Transverse colon (tissue), 4 donors: ENCODE measurements around the gene ETV7. TPM values are rescaled to one million over a fixed set of nuclear protein-coding genes. Genes with fewer than 3 reads are reported as not detected.

ENCODE experiments used
- DNase-seq: peaks from one replicate; pipeline ENCODE4 v3.0.0-alpha.2; 2019
- H3K27ac ChIP-seq, 4 donors: fragments of 200-600 bp; sonication (generic); 2 replicates each; pipeline ENCODE4 v1.5.1; 2016 to 2018; ENCODE audit warnings: inconsistent platforms in 4 of 4
- H3K27me3 ChIP-seq: fragments of 200-600 bp; sonication (generic); 2 replicates; pipeline ENCODE4 v1.5.1; 2017; ENCODE audit warnings: inconsistent platforms
- H3K36me3 ChIP-seq, 4 donors: fragments of 200-600 bp; sonication (generic); 2 replicates each; pipeline ENCODE4 v1.5.1; 2017 to 2019; ENCODE audit warnings: inconsistent platforms in 4 of 4
- H3K4me1 ChIP-seq, 4 donors: fragments of 200-600 bp; sonication (generic); 2 replicates each; pipeline ENCODE4 v1.5.1; 2017 to 2020; ENCODE audit warnings: inconsistent platforms in 4 of 4
- H3K4me3 ChIP-seq, 4 donors: fragments of 200-600 bp; sonication (generic); 1 replicate in 1 of 4; 2 replicates in 3 of 4; pipeline versions ENCODE4 v1.5.1 to v1.6.1; 2017 to 2019; ENCODE audit warnings: inconsistent platforms in 4 of 4
- H3K9me3 ChIP-seq, 2 donors: fragments of 200-600 bp; sonication (generic); 2 replicates each; pipeline ENCODE4 v1.5.1; 2017 to 2019; ENCODE audit warnings: inconsistent platforms in 2 of 2
- EP300 ChIP-seq: sonication (generic); formaldehyde crosslinking; IDR thresholded peaks from one replicate; pipeline ENCODE4 v1.6.1; 2017; ENCODE audit warnings: antibody characterized with exemption, low read depth
- POLR2A ChIP-seq: fragments of 450-650 bp; IDR thresholded peaks from one replicate; pipeline ENCODE4 v1.6.1; 2016; ENCODE audit warnings: antibody characterized with exemption, mild to moderate bottlenecking, moderate library complexity
- POLR2AphosphoS5 ChIP-seq, 3 donors: sonication (generic); formaldehyde crosslinking; IDR thresholded peaks; one replicate each; pipeline ENCODE4 v1.6.1; 2016; ENCODE audit warnings: antibody characterized with exemption in 3 of 3
- WGBS, 2 donors: methylation state at CpG; one replicate each; pipeline ENCODE4 v1.1.5; 2018; ENCODE audit warnings: low coverage in 1 of 2; 5-methylcytosine and 5-hydroxymethylcytosine counted together
- in situ Hi-C, 4 donors: fragments of 200-750 bp; cut with MboI; loops; one replicate each; pipeline versions ENCODE4 v1.15.0 to v1.15.1; 2017; ENCODE audit warnings: low sequenced_read_pairs in 3 of 4, low pct_ligation_motif_present in 1 of 4, low pct_unique_long_range_greater_than_20kb in 1 of 4
- intact Hi-C: fragments of 100-400 bp; cut with DNase I; formaldehyde crosslinking; loops from one replicate; pipeline ENCODE4 v1.15.1; 2023; ENCODE audit warnings: low total_unique reads
- total RNA-seq, 4 donors: library from RNA; depleted of rRNA; stranded (reverse); fragments of >200 nt; gene quantifications; one replicate each; pipeline ENCODE4 v1.1.0, GENCODE V29; 2016
- TF ChIP-seq, protein P1 (sequence below), 5 experiments: fragments of 200-600 bp in 3 of 5; fragments of 450-650 bp in 2 of 5; sonication (generic) in 3 of 5; IDR thresholded peaks; 1 replicate in 2 of 5; 2 replicates in 3 of 5; pipeline ENCODE4 v1.5.1; 2016 to 2017; ENCODE audit warnings: antibody characterized with exemption in 5 of 5, inconsistent platforms in 3 of 5, mild to moderate bottlenecking in 2 of 5, moderate library complexity in 1 of 5

The ETV7 gene
- total RNA-seq, 4 donors from 2014 or later: 1.3 to 4.2 (median 3.0) TPM

DNA sequence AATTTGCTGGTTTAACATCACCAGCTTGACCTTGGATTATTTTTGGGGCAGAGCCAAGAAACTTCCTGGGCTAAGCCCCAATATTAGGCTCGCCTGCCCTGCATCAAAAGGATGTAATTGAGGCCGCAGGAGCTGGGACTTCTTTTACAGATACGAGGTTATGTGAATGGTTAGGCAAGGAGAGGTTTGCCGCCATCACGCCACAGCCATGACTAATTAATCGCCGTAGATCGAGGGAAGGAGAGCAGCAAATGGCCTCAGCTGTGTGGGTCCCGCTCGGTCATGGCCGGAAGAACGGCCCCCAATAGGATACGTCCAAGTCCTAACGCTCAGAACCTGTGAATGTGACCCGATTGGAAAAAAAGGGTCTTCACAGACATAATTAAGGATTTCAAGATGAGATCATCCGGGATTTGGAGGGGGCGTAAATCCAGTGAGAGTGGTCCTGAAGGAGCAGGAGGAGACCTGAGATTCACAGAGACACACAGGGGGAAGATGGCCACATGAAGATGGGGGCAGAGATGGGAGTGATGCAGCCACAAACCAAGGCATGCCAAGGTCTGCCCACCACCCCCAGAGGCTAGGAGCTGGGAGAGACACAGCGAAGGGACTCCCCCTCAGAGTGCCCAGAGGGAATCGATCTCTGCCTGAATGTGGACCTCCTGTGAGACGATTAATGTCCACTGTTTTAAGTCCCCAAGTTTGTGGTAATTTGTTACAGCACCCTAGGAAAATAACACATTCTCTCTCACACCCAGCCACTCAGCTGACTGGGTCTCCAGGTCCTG lies 40.8 kb downstream of the ETV7 start:
- Histone ChIP-seq H3K27ac (no peak overlapping the region), H3K4me3 (no peak overlapping the region), H3K4me1 (no peaks in the 10 kb centered on the region), H3K27me3 (no peaks in the 10 kb centered on the region), H3K36me3 (no peaks in the 10 kb centered on the region), H3K9me3 (no peaks in the 10 kb centered on the region)
- in situ Hi-C loops (no loop called here), intact Hi-C loops (loop anchor here (5.0 kb wide), 1 partner anchor 34 kb away; no protein-coding TSS in a partner anchor)
- no peak for DNase-seq
- TF ChIP-seq EP300 (no peak), POLR2AphosphoS5 (IDR thresholded peaks at IDR 0.05) (no peak), POLR2A (no peak)
- TF ChIP-seq, protein P1, sequence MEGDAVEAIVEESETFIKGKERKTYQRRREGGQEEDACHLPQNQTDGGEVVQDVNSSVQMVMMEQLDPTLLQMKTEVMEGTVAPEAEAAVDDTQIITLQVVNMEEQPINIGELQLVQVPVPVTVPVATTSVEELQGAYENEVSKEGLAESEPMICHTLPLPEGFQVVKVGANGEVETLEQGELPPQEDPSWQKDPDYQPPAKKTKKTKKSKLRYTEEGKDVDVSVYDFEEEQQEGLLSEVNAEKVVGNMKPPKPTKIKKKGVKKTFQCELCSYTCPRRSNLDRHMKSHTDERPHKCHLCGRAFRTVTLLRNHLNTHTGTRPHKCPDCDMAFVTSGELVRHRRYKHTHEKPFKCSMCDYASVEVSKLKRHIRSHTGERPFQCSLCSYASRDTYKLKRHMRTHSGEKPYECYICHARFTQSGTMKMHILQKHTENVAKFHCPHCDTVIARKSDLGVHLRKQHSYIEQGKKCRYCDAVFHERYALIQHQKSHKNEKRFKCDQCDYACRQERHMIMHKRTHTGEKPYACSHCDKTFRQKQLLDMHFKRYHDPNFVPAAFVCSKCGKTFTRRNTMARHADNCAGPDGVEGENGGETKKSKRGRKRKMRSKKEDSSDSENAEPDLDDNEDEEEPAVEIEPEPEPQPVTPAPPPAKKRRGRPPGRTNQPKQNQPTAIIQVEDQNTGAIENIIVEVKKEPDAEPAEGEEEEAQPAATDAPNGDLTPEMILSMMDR (IDR thresholded peaks at IDR 0.05): no peak
- 94 to 100% methylated on average over 1 to 20 of the region's 20 CpGs for WGBS, 2 donors

DNA sequence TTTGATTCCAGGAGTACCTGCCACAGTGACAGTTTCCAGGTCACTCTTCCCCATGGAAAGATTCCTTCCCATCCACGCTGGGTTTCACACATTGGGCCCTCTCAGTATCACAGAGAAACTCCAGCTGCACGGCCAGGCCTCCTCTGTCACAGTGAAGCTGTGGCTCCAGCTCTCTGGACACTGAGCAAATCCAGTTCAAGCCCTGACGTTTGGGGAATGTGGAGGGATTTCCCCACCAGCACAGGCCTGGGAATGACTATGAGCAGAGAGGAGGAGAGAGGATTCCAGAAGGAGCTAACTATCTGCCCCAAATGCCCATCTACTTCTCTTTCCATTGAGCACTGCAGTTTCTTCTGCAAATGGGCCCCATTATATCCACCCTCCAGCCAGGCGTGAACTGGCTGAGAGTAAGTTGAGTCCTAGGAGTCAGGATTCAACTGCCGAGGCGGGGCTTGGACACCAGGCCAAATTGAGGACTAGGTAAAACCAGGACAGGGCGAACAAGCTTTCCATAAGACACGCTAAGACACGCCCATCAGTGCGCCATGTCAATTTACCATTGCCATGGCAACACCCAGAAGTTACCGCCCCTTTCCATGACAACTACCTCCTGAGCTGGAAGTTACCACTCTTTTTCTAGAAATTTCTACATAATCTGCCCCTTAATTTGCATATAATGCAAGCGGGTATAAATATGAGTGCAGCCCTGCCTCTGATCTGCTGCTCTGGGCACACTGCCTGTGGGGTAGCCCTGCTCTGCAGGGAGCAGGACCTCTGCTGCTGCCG lies 41.6 kb downstream of the ETV7 start:
- Histone ChIP-seq H3K4me1 (peaks cover under 1 to 5% (median 3%) of the 10 kb centered on the region in 4 donors), H3K27ac (no peak overlapping the region), H3K27me3 (no peaks in the 10 kb centered on the region), H3K9me3 (no peaks in the 10 kb centered on the region), H3K36me3 (no peaks in the 10 kb centered on the region), H3K4me3 (no peak overlapping the region)
- DNase-seq: no peak
- TF ChIP-seq POLR2A (no peak), POLR2AphosphoS5 (IDR thresholded peaks at IDR 0.05) (no peak)
- intact Hi-C loops (loop anchor here (5.0 kb wide), 1 partner anchor 34 kb away; no protein-coding TSS in a partner anchor), in situ Hi-C loops (no loop called here)
- WGBS, 2 donors: 70 to 83% methylated on average over 2 to 13 of the region's 13 CpGs

DNA sequence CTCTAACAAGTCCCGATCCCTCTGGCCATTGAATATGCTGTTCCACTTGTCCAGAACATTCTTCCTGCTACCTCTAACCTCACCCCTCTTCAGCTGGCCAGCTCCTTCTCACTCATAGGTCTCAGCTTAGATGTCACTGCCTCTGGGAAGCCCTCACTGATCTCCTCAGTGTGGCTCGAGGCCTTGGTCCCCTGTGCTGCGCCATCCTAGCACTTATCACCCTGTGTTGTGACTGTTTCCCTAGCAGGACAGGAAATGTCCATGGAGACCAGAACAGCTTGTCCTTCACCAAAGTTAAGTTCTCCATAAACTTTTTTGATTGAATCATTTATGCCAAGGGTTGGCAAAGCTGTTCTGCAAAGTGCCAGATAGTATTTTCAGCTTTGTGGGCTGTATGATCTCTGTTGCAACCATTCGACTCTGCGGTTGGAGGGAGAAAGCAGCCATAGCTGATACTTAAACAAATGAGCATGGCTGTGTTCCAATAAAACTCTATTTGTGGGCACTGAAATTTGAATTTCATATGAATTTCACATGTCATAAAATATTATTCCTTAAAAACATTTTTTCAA lies 44.3 kb downstream of the ETV7 start:
- Histone ChIP-seq H3K4me3 (no peak overlapping the region), H3K36me3 (no peaks in the 10 kb centered on the region), H3K4me1 (peaks cover 7 to 26% (median 18%) of the 10 kb centered on the region in 4 donors), H3K9me3 (no peaks in the 10 kb centered on the region), H3K27ac (no peak overlapping the region), H3K27me3 (no peaks in the 10 kb centered on the region)
- no peak for TF ChIP-seq POLR2AphosphoS5 (IDR thresholded peaks at IDR 0.05)
- TF ChIP-seq, protein P1 (IDR thresholded peaks at IDR 0.05): no peak
- TF ChIP-seq EP300: no peak
- TF ChIP-seq POLR2A: no peak
- intact Hi-C loops (no loop called here), in situ Hi-C loops (no loop called here)
- WGBS, 2 donors: 83 to 87% methylated on average over 3 to 5 of the region's 5 CpGs
- no peak for DNase-seq

DNA sequence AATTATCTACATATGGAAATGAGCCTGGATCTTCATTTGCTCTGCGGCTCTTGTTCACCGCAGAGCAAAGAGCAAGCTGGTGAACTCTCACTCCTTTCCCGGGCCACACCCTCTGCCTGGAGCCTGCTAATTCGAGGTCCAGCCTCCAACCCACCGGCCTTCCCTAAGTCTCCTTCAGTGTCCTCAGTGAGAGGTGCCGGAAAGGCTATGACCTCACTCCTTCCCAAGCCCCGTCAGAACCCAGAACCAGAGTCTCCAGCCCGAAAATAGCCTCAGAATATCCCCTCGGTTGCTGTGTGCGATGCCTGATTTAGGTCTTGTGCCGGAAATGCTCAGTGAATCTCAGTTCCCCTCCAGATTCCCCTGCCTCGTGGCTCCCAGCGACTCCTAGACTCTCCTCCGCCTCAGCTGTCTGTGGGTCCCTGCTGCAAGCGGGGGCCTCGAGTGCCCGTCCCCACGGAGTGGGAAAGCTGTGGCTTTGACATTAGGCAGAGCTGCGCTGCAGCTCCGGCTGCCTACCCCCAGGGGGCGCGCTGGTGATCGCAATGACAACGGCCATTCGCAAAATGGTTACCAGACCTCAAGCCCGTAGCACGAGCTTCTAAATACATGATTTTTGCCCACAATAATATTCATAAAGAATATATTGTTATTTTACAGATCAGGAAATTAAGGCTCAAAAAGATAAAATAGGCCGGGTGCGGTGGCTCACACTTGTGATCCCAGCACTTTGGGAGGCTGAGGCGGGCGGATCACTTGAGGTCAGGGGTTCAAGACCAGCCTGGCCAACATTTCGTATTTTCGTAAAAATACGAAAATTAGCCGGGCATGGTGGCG lies 46.6 kb downstream of the ETV7 start:
- H3K36me3 ChIP-seq: no peaks in the 10 kb centered on the region
- DNase-seq: peak; percentile 86
- WGBS, 2 donors: 24 to 60% methylated on average over 9 to 36 of the region's 36 CpGs
- H3K9me3 ChIP-seq: no peaks in the 10 kb centered on the region
- H3K4me1 ChIP-seq: peaks cover 7 to 40% (median 23%) of the 10 kb centered on the region in 4 donors
- H3K27me3 ChIP-seq: no peaks in the 10 kb centered on the region
- no peak for TF ChIP-seq EP300
- TF ChIP-seq POLR2A: peak; percentile 45
- peak in 2 of 3 donors; percentile 20 to 23 for TF ChIP-seq POLR2AphosphoS5 (IDR thresholded peaks at IDR 0.05)
- TF ChIP-seq, protein P1 (IDR thresholded peaks at IDR 0.05): peak; percentile 98 to 99 (median 98)
- peak overlapping the region in 3 of 4 donors; percentile 10 to 38 (median 12) for H3K4me3 ChIP-seq
- intact Hi-C loops (no loop called here), in situ Hi-C loops (no loop called here)
- peak overlapping the region; percentile 85 to 94 (median 88) for H3K27ac ChIP-seq
